Chondrocyte (in vitro differentiated cells): ENCODE measurements around the gene GUCA2B. TPM values are rescaled to one million over a fixed set of nuclear protein-coding genes. Genes with fewer than 3 reads are reported as not detected.

Experiments used
- DNase-seq: peaks from one replicate; pipeline ENCODE4 v3.0.0; 2021; ENCODE audit warnings: mixed read lengths, low spot score
- H3K27ac Mint-ChIP-seq: one replicate; pipeline ENCODE4 v1.8.0; 2021; ENCODE audit warnings: mild to moderate bottlenecking, moderate library complexity, mixed read lengths; ENCODE audit not compliant: unreplicated experiment
- H3K27me3 Mint-ChIP-seq: 2 replicates; pipeline ENCODE4 v1.8.0; 2021; ENCODE audit warnings: low read depth, mixed read lengths
- H3K36me3 Mint-ChIP-seq: 2 replicates; pipeline ENCODE4 v1.8.0; 2021; ENCODE audit warnings: low read depth, mixed read lengths
- H3K4me1 Mint-ChIP-seq: 2 replicates; pipeline ENCODE4 v1.8.0; 2021; ENCODE audit warnings: low read depth, mild to moderate bottlenecking, mixed read lengths
- H3K4me3 Mint-ChIP-seq: one replicate; pipeline ENCODE4 v1.8.0; 2021; ENCODE audit warnings: mild to moderate bottlenecking, moderate library complexity, mixed read lengths; ENCODE audit not compliant: unreplicated experiment
- H3K9me3 Mint-ChIP-seq: 2 replicates; pipeline ENCODE4 v1.8.0; 2021; ENCODE audit warnings: low read depth, mixed read lengths
- CTCF ChIP-seq: fragments of 200-600 bp; sonication (generic); IDR thresholded peaks from 2 replicates; pipeline ENCODE4 v1.5.0; 2021; ENCODE audit warnings: antibody characterized with exemption, mild to moderate bottlenecking, moderate library complexity
- total RNA-seq: library from RNA; stranded (reverse); gene quantifications from 3 replicates; pipeline ENCODE4 v1.2.1, GENCODE V29; 2021

Gene GUCA2B
- total RNA-seq, 1 donor from 2014 or later, result not detected

GRCh38 chr1:42117214-42117613 lies 36.0 kb upstream of the GUCA2B start:
- no peak overlapping the region for H3K4me3 Mint-ChIP-seq
- no peak for TF ChIP-seq CTCF
- peaks cover 34% of the 10 kb centered on the region for H3K27me3 Mint-ChIP-seq

GRCh38 chr1:42118125-42118524 lies 35.1 kb upstream of the GUCA2B start:
- H3K36me3 Mint-ChIP-seq, result no peaks in the 10 kb centered on the region
- H3K4me1 Mint-ChIP-seq, result peaks cover 4% of the 10 kb centered on the region
- DNase-seq, result no peak
- no peak overlapping the region for H3K27ac Mint-ChIP-seq
- H3K4me3 Mint-ChIP-seq, result no peak overlapping the region
- H3K27me3 Mint-ChIP-seq, result peaks cover 30% of the 10 kb centered on the region
- peaks cover 8% of the 10 kb centered on the region for H3K9me3 Mint-ChIP-seq
- TF ChIP-seq CTCF, result no peak

More at GRCh38 chr1:42117214-42117613, 36.0 kb upstream of the GUCA2B start:
- Mint-ChIP-seq H3K4me1 (peaks cover 4% of the 10 kb centered on the region), H3K36me3 (no peaks in the 10 kb centered on the region), H3K9me3 (peaks cover 5% of the 10 kb centered on the region), H3K27ac (no peak overlapping the region)
- no peak for DNase-seq

GRCh38 chr1:42122408-42122807 lies 30.8 kb upstream of the GUCA2B start:
- no peak for TF ChIP-seq CTCF
- peaks cover 24% of the 10 kb centered on the region for H3K27me3 Mint-ChIP-seq

GRCh38 chr1:42125552-42125951 lies 27.7 kb upstream of the GUCA2B start:
- Mint-ChIP-seq H3K36me3 (no peaks in the 10 kb centered on the region), H3K9me3 (peaks cover 8% of the 10 kb centered on the region), H3K4me3 (no peak overlapping the region), H3K27ac (no peak overlapping the region), H3K4me1 (no peaks in the 10 kb centered on the region), H3K27me3 (peaks cover 31% of the 10 kb centered on the region)
- no peak for TF ChIP-seq CTCF
- DNase-seq, result no peak

More at GRCh38 chr1:42122408-42122807, 30.8 kb upstream of the GUCA2B start:
- Mint-ChIP-seq H3K27ac (no peak overlapping the region), H3K9me3 (peaks cover 8% of the 10 kb centered on the region), H3K36me3 (no peaks in the 10 kb centered on the region), H3K4me3 (no peak overlapping the region), H3K4me1 (no peaks in the 10 kb centered on the region)
- DNase-seq, result no peak

GRCh38 chr1:42127767-42128166 lies 25.4 kb upstream of the GUCA2B start:
- Mint-ChIP-seq H3K27me3 (peaks cover 31% of the 10 kb centered on the region), H3K4me1 (no peaks in the 10 kb centered on the region), H3K9me3 (no peaks in the 10 kb centered on the region), H3K27ac (no peak overlapping the region), H3K36me3 (no peaks in the 10 kb centered on the region), H3K4me3 (no peak overlapping the region)
- TF ChIP-seq CTCF, result no peak
- no peak for DNase-seq
